ENCODE results near the gene COG5. TPM values are rescaled to one million over a fixed set of nuclear protein-coding genes. Genes with fewer than 3 reads are reported as not detected.

COG5 gene
- total and polyA plus RNA-seq, 2 of the 8 experiments (the other 6 are each of a cell fraction or from before 2014, with no cell fraction given): 10.5 to 28.1 TPM

DNA sequence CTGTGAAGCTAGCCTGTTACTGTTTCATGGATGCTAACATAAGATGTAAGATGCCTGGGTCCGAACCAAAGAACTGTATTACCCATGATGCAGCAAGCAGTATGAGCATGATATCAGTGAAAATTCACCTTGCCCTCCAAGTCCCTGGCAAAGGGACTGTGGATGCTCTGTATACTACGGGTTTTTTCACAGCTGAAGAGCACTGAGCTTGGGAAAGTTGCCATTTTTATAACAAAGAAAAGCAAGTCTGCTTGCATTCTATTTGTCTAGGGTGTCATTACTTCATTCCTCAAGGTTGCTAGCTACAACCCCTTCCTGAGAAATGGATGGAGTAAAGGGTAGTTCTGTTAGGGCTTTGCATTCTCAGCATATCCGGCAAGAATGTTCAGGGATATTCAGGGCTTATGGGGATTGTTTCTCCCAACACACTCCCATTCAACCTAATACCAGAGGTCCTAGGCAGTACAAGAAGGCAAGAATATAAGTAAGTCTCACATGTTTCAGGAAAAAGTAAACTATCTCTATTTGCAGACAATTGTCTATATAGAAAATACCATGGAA, 99.0 kb downstream of the COG5 start (continued):
- TF ChIP-seq, protein P1, sequence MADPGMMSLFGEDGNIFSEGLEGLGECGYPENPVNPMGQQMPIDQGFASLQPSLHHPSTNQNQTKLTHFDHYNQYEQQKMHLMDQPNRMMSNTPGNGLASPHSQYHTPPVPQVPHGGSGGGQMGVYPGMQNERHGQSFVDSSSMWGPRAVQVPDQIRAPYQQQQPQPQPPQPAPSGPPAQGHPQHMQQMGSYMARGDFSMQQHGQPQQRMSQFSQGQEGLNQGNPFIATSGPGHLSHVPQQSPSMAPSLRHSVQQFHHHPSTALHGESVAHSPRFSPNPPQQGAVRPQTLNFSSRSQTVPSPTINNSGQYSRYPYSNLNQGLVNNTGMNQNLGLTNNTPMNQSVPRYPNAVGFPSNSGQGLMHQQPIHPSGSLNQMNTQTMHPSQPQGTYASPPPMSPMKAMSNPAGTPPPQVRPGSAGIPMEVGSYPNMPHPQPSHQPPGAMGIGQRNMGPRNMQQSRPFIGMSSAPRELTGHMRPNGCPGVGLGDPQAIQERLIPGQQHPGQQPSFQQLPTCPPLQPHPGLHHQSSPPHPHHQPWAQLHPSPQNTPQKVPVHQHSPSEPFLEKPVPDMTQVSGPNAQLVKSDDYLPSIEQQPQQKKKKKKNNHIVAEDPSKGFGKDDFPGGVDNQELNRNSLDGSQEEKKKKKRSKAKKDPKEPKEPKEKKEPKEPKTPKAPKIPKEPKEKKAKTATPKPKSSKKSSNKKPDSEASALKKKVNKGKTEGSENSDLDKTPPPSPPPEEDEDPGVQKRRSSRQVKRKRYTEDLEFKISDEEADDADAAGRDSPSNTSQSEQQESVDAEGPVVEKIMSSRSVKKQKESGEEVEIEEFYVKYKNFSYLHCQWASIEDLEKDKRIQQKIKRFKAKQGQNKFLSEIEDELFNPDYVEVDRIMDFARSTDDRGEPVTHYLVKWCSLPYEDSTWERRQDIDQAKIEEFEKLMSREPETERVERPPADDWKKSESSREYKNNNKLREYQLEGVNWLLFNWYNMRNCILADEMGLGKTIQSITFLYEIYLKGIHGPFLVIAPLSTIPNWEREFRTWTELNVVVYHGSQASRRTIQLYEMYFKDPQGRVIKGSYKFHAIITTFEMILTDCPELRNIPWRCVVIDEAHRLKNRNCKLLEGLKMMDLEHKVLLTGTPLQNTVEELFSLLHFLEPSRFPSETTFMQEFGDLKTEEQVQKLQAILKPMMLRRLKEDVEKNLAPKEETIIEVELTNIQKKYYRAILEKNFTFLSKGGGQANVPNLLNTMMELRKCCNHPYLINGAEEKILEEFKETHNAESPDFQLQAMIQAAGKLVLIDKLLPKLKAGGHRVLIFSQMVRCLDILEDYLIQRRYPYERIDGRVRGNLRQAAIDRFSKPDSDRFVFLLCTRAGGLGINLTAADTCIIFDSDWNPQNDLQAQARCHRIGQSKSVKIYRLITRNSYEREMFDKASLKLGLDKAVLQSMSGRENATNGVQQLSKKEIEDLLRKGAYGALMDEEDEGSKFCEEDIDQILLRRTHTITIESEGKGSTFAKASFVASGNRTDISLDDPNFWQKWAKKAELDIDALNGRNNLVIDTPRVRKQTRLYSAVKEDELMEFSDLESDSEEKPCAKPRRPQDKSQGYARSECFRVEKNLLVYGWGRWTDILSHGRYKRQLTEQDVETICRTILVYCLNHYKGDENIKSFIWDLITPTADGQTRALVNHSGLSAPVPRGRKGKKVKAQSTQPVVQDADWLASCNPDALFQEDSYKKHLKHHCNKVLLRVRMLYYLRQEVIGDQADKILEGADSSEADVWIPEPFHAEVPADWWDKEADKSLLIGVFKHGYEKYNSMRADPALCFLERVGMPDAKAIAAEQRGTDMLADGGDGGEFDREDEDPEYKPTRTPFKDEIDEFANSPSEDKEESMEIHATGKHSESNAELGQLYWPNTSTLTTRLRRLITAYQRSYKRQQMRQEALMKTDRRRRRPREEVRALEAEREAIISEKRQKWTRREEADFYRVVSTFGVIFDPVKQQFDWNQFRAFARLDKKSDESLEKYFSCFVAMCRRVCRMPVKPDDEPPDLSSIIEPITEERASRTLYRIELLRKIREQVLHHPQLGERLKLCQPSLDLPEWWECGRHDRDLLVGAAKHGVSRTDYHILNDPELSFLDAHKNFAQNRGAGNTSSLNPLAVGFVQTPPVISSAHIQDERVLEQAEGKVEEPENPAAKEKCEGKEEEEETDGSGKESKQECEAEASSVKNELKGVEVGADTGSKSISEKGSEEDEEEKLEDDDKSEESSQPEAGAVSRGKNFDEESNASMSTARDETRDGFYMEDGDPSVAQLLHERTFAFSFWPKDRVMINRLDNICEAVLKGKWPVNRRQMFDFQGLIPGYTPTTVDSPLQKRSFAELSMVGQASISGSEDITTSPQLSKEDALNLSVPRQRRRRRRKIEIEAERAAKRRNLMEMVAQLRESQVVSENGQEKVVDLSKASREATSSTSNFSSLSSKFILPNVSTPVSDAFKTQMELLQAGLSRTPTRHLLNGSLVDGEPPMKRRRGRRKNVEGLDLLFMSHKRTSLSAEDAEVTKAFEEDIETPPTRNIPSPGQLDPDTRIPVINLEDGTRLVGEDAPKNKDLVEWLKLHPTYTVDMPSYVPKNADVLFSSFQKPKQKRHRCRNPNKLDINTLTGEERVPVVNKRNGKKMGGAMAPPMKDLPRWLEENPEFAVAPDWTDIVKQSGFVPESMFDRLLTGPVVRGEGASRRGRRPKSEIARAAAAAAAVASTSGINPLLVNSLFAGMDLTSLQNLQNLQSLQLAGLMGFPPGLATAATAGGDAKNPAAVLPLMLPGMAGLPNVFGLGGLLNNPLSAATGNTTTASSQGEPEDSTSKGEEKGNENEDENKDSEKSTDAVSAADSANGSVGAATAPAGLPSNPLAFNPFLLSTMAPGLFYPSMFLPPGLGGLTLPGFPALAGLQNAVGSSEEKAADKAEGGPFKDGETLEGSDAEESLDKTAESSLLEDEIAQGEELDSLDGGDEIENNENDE (IDR thresholded peaks at IDR 0.05; ENCODE audit: insufficient replicate concordance, low read length): no peak
- no peak for TF ChIP-seq BRCA1 (IDR thresholded peaks at IDR 0.05; ENCODE audit: low read depth, low read length)
- TF ChIP-seq JUN (IDR thresholded peaks at IDR 0.05; ENCODE audit: low read depth, low read length): no peak
- TF ChIP-seq NANOG (IDR thresholded peaks at IDR 0.05; ENCODE audit: insufficient read depth, low read depth, low read length, poor library complexity, severe bottlenecking): no peak
- no peak for TF ChIP-seq MAFK (IDR thresholded peaks at IDR 0.05; ENCODE audit: low read depth, low read length)
- TF ChIP-seq, protein P2, sequence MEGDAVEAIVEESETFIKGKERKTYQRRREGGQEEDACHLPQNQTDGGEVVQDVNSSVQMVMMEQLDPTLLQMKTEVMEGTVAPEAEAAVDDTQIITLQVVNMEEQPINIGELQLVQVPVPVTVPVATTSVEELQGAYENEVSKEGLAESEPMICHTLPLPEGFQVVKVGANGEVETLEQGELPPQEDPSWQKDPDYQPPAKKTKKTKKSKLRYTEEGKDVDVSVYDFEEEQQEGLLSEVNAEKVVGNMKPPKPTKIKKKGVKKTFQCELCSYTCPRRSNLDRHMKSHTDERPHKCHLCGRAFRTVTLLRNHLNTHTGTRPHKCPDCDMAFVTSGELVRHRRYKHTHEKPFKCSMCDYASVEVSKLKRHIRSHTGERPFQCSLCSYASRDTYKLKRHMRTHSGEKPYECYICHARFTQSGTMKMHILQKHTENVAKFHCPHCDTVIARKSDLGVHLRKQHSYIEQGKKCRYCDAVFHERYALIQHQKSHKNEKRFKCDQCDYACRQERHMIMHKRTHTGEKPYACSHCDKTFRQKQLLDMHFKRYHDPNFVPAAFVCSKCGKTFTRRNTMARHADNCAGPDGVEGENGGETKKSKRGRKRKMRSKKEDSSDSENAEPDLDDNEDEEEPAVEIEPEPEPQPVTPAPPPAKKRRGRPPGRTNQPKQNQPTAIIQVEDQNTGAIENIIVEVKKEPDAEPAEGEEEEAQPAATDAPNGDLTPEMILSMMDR (IDR thresholded peaks at IDR 0.05; ENCODE audit: control extremely low read depth in 1 of 3, insufficient read depth in 1 of 3, low read depth in 1 of 3, low read length in 3 of 3): no peak
